Measurements from ENCODE around the gene GANAB. TPM values are rescaled to one million over a fixed set of nuclear protein-coding genes. Genes with fewer than 3 reads are reported as not detected.

GANAB gene
- total and polyA plus RNA-seq, 2 of the 13 experiments (the other 11 are each of a cell fraction or from before 2014, with no cell fraction given), result 99.5 to 234 TPM

DNA sequence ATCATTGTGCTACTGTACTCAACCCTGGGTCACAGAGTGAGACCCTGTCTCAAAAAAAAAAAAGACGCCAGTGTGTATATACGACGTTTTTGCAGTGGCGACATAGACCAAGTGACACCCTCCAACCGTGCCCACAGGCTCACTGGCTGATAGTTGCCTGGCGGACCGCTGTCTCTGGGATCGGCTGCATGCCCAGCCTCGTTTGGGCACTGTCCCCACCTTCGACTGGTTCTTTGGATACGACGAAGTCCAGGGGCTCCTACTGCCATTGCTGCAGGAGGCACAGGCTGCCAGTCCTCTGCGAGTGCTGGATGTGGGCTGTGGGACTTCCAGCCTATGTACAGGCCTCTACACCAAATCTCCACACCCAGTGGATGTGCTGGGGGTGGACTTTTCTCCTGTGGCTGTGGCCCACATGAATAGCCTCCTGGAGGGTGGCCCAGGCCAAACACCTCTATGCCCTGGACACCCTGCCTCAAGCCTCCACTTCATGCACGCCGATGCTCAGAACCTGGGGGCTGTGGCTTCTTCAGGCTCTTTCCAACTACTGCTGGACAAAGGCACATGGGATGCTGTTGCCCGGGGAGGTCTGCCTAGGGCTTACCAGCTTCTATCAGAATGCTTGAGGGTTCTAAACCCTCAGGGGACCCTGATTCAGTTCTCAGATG, 20.0 kb upstream of the GANAB start:
- no peaks in the 10 kb centered on the region; the same call in none of the 2 replicates for H4K20me1 ChIP-seq (ENCODE audit: insufficient read depth, low read length)
- in situ Hi-C loops (cut with HindIII; ENCODE audit: extremely low pct_ligation_motif_present, low pct_unique_long_range_greater_than_20kb), result no loop called here
- no peak overlapping the region for H2AFZ ChIP-seq (ENCODE audit: low read length)
- no TSS peak for BruUV-seq (replicated peaks)
- POLR2A ChIA-PET, result interaction anchor here (0.8 to 6.6 kb wide), 23 partner anchors 9 to 175 kb away, joined by 3 to 186 read pairs (median 24); partner anchors contain the start of genes B3GAT3, EEF1G, GANAB and HNRNPUL2
- ATAC-seq (peak; percentile 1), DNase-seq (ENCODE audit: low spot score) (no peak), FAIRE-seq (no peak)
- no peaks in the 10 kb centered on the region for H3K9me3 ChIP-seq (ENCODE audit: low read length)
- peaks cover 42% of the 10 kb centered on the region for H3K79me2 ChIP-seq (ENCODE audit: insufficient read depth, low read length)
- CTCF ChIA-PET (ENCODE audit: low intra/inter-chr PET ratio, low total read pairs), result no interaction called here
- H3K4me2 ChIP-seq (ENCODE audit: low read depth, low read length), result peak overlapping the region; percentile 85
- peaks cover 57% of the 10 kb centered on the region for H3K4me1 ChIP-seq (ENCODE audit: insufficient read depth, low read length)
- H3K4me3 ChIP-seq (replicated peaks in 1 of 3; ENCODE audit: insufficient read depth in 1 of 3, low read depth in 2 of 3, low read length in 3 of 3), result peak overlapping the region; percentile 69 to 97 (median 91)
- 28% methylated on average over 4 of the region's 16 CpGs for WGBS (ENCODE audit: low lambda C conversion rate)
- intact Hi-C loops (cut with micrococcal nuclease; ENCODE audit: unreplicated experiment), result no loop called here
- H3K27ac ChIP-seq (ENCODE audit: extremely low read length, insufficient read depth, low read length), result peak overlapping the region; percentile 84
- H3K36me3 ChIP-seq (replicated peaks in 1 of 2; ENCODE audit: control insufficient read depth in 1 of 2, insufficient read depth in 2 of 2, low read length in 2 of 2), result peaks cover 0 to 15% of the 10 kb centered on the region in 2 experiments; a peak in 2 of 5 replicates
- H3K27me3 ChIP-seq (ENCODE audit: control insufficient read depth in 1 of 2, insufficient read depth in 2 of 2, low read length in 2 of 2), result no peaks in the 10 kb centered on the region; a peak in 1 of 5 replicates
- peak overlapping the region; percentile 91 for H3K9ac ChIP-seq (ENCODE audit: insufficient read depth, low read depth, low read length)
- TF ChIP-seq ZNF10 (CRISPR knock-in tag; IDR thresholded peaks at IDR 0.05; ENCODE audit: borderline replicate concordance, low read depth) (no peak), NR2F1 (CRISPR knock-in tag; IDR thresholded peaks at IDR 0.05) (no peak), ZNF879 (CRISPR knock-in tag; IDR thresholded peaks at IDR 0.05) (no peak), RFX3 (CRISPR knock-in tag; IDR thresholded peaks at IDR 0.05) (no peak), ZNF891 (CRISPR knock-in tag; IDR thresholded peaks at IDR 0.05) (peak; percentile 60; the same call in 1 of the 2 replicates), TGIF2 (CRISPR knock-in tag; IDR thresholded peaks at IDR 0.05) (no peak), HOXD1 (CRISPR knock-in tag; IDR thresholded peaks at IDR 0.05) (no peak), ZNF335 (CRISPR knock-in tag; IDR thresholded peaks at IDR 0.05) (no peak)
- TF ChIP-seq, protein P1, sequence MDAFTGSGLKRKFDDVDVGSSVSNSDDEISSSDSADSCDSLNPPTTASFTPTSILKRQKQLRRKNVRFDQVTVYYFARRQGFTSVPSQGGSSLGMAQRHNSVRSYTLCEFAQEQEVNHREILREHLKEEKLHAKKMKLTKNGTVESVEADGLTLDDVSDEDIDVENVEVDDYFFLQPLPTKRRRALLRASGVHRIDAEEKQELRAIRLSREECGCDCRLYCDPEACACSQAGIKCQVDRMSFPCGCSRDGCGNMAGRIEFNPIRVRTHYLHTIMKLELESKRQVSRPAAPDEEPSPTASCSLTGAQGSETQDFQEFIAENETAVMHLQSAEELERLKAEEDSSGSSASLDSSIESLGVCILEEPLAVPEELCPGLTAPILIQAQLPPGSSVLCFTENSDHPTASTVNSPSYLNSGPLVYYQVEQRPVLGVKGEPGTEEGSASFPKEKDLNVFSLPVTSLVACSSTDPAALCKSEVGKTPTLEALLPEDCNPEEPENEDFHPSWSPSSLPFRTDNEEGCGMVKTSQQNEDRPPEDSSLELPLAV (CRISPR knock-in tag; conservative IDR thresholded peaks at IDR 0.05; ENCODE audit: low read depth), result no peak
- TF ChIP-seq, protein P2, sequence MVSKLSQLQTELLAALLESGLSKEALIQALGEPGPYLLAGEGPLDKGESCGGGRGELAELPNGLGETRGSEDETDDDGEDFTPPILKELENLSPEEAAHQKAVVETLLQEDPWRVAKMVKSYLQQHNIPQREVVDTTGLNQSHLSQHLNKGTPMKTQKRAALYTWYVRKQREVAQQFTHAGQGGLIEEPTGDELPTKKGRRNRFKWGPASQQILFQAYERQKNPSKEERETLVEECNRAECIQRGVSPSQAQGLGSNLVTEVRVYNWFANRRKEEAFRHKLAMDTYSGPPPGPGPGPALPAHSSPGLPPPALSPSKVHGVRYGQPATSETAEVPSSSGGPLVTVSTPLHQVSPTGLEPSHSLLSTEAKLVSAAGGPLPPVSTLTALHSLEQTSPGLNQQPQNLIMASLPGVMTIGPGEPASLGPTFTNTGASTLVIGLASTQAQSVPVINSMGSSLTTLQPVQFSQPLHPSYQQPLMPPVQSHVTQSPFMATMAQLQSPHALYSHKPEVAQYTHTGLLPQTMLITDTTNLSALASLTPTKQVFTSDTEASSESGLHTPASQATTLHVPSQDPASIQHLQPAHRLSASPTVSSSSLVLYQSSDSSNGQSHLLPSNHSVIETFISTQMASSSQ (IDR thresholded peaks at IDR 0.05; ENCODE audit: low read depth), result no peak
- TF ChIP-seq, protein P2 (CRISPR knock-in tag; IDR thresholded peaks at IDR 0.05; ENCODE audit: borderline replicate concordance), result no peak
- TF ChIP-seq, protein P3, sequence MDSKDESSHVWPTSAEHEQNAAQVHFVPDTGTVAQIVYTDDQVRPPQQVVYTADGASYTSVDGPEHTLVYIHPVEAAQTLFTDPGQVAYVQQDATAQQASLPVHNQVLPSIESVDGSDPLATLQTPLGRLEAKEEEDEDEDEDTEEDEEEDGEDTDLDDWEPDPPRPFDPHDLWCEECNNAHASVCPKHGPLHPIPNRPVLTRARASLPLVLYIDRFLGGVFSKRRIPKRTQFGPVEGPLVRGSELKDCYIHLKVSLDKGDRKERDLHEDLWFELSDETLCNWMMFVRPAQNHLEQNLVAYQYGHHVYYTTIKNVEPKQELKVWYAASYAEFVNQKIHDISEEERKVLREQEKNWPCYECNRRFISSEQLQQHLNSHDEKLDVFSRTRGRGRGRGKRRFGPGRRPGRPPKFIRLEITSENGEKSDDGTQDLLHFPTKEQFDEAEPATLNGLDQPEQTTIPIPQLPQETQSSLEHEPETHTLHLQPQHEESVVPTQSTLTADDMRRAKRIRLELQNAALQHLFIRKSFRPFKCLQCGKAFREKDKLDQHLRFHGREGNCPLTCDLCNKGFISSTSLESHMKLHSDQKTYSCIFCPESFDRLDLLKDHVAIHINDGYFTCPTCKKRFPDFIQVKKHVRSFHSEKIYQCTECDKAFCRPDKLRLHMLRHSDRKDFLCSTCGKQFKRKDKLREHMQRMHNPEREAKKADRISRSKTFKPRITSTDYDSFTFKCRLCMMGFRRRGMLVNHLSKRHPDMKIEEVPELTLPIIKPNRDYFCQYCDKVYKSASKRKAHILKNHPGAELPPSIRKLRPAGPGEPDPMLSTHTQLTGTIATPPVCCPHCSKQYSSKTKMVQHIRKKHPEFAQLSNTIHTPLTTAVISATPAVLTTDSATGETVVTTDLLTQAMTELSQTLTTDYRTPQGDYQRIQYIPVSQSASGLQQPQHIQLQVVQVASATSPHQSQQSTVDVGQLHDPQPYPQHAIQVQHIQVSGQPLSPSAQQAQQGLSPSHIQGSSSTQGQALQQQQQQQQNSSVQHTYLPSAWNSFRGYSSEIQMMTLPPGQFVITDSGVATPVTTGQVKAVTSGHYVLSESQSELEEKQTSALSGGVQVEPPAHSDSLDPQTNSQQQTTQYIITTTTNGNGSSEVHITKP (CRISPR knock-in tag; IDR thresholded peaks at IDR 0.05; ENCODE audit: low read depth), result no peak
- TF ChIP-seq, protein P4, sequence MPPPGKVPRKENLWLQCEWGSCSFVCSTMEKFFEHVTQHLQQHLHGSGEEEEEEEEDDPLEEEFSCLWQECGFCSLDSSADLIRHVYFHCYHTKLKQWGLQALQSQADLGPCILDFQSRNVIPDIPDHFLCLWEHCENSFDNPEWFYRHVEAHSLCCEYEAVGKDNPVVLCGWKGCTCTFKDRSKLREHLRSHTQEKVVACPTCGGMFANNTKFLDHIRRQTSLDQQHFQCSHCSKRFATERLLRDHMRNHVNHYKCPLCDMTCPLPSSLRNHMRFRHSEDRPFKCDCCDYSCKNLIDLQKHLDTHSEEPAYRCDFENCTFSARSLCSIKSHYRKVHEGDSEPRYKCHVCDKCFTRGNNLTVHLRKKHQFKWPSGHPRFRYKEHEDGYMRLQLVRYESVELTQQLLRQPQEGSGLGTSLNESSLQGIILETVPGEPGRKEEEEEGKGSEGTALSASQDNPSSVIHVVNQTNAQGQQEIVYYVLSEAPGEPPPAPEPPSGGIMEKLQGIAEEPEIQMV (CRISPR knock-in tag; IDR thresholded peaks at IDR 0.05; ENCODE audit: low read depth), result no peak
